Stimulated activated CD4-positive, alpha-beta T cell treated with anti-CD3 and anti-CD28 coated beads, TNF-alpha, amount 100 ng/mL, for 24 hours (primary cell): ENCODE data around the gene AZGP1.
"Not testable (repeated sequence)": the region's sequence is repeated elsewhere in the genome, so short reads cannot be mapped to it uniquely, and the experiment has no call there.

Source experiments
- DNase-seq, 3 experiments: peaks; one replicate each; pipeline ENCODE4 v3.0.0-alpha.2; 2020; ENCODE audit warnings: low read depth in 3 of 3

The AZGP1 gene

DNA sequence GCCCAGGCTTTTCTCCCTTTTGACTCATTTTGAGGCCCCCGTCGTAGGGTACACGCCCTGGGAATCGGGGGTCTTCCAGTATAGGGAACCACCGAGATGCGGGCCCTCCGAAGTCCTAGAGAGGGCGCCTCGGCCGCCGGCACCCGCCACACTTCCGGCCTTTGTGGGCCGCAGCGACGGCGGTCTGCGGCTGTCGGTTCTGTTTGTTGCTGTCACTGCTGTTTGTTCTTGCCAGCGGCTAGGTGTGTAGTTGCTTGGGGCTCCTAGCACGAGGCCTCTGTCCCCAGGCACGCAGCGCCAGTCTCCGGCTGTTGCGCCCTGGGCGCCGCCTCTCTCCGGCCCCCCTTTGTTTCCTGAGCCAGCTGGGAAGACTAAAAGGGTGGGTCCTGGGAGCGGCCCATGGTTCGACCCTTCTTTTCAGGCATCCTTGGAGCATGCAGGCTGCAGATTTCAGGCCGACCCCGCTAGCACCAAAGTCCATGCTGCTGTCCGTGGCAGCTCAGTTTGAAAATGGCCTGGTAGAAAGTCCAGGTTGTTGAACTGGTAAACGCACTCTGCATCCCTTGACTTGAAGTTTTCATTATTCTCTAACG lies 21.8 kb upstream of the AZGP1 start:
- DNase-seq: peak in 1 of 3 experiments; percentile 46

GRCh38 chr7:99996755-99997544 lies 21.1 kb upstream of the AZGP1 start:
- no peak for DNase-seq

DNA sequence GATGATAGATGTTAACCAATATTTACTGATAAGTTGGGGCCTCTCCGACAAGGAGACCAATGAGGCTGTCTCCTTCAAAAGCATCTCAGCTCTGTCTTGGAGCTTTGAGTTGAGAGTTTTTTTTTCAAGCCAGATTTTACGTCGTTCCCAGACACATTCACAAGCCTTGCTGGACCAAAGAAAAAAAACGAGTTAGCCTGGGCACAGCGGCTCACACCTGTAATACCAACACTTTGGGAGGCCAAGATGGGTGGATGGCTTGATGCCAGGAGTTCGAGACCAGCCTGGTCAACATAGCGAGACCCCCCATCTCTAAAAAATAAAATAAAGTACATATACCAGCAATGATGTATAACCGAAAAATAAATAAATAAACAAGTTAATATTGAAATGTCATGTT lies 19.0 kb upstream of the AZGP1 start:
- no peak for DNase-seq

DNA sequence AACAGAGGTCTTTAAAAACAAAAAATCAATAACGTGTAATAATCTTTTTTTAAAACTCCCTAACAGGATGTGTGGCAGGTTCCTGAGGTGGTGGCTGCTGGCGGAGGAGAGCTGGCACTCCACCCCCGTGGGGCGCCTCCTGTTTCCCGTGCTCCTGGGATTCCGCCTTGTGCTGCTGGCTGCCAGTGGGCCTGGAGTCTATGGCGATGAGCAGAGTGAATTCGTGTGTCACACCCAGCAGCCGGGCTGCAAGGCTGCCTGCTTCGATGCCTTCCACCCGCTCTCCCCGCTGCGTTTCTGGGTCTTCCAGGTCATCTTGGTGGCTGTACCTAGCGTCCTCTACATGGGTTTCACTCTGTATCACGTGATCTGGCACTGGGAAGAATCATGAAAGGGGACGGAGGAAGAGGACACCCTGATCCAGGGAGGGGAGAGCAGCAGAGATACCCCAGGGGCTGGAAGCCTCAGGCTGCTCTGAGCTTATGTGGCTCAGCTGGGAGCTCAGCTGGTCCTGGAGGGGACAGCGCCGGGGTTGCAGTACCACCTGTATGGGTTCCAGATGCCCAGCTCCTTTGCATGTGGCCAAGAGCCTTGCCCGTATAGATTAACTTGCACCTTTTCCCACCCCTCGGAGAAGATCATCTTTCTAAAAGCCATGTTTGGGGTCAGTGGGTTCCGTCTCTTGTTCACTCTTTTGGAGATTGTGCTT lies 16.7 kb upstream of the AZGP1 start:
- DNase-seq: no peak

- DNase-seq: not testable (repeated sequence)
These were observed 15.7 kb upstream of the AZGP1 start for GRCh38 chr7:99991543-99991942.

GRCh38 chr7:99990460-99990852 lies 14.6 kb upstream of the AZGP1 start:
- no peak for DNase-seq

GRCh38 chr7:99987846-99988245 lies 12.0 kb upstream of the AZGP1 start:
- no peak for DNase-seq

DNA sequence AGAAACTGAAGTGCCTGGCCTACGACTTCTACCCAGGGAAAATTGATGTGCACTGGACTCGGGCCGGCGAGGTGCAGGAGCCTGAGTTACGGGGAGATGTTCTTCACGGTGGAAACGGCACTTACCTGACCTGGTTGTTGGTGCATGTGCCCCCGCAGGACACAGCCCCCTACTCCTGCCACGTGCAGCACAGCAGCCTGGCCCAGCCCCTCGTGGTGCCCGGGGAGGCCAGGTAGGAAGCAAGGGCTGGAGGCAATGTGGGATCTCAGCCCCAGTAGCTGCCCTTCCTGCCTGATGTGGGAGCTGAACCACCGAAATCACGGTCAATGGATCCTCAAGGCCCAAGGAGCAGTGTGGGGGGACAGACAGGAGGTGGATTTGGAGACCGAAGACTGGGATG lies 11.5 kb upstream of the AZGP1 start:
- not testable (repeated sequence) for DNase-seq

GRCh38 chr7:99984593-99984992 lies 8.8 kb upstream of the AZGP1 start:
- DNase-seq: no peak

GRCh38 chr7:99981066-99981465 lies 5.2 kb upstream of the AZGP1 start:
- DNase-seq: not testable (repeated sequence)

GRCh38 chr7:99980448-99980872 lies 4.6 kb upstream of the AZGP1 start:
- not testable (repeated sequence) for DNase-seq

DNA sequence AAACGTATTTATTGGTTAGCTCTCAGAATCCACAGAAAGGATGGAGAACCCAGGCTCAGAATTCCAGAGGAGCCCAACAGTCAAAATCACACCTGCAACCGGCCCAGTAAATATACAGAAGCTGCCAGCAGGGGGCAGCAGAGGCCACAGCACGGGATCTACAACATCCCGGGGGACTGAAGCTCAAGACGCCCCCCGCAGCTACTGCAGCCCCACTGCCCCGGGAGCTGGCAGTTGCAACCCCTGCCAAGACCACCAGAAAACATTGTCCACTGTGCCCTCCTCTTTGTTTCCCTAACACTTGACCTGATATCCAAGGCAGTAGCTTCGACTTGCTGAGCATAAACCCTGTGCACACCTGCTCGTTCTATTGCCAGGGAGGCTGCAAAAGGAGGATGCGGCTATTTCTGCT lies 4.0 kb upstream of the AZGP1 start:
- peak; percentile 29 to 62 (median 32) for DNase-seq

GRCh38 chr7:99976626-99977025 lies 795 bp upstream of the AZGP1 start:
- no peak for DNase-seq

- DNase-seq: no peak
These were observed 1.1 kb downstream of the AZGP1 start for GRCh38 chr7:99974681-99975080.

- not testable (repeated sequence) for DNase-seq
These were observed 2.0 kb downstream of the AZGP1 start for GRCh38 chr7:99973817-99974216.

DNA sequence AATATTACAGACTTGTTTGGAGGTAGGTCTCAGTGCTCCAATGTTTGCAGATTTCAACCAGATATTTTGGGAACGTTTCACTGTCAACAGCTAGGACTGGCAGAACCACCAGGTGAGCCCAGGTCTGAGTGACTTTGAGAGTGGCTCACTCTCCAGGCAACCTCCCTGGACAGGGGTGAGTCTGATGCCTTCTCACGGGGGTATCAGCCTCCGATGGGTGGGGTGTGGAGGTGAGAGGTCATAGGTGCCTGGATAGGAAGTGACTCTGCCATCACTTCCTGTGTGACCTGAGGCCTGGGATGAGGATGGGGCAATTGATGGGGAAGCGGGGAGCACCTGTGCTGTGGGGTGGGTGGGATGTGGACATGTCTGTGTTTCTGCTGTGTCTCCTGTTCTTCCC lies 4.6 kb downstream of the AZGP1 start:
- no peak for DNase-seq

- not testable (repeated sequence) for DNase-seq
These were observed 6.0 kb downstream of the AZGP1 start for GRCh38 chr7:99969813-99970212.

DNA sequence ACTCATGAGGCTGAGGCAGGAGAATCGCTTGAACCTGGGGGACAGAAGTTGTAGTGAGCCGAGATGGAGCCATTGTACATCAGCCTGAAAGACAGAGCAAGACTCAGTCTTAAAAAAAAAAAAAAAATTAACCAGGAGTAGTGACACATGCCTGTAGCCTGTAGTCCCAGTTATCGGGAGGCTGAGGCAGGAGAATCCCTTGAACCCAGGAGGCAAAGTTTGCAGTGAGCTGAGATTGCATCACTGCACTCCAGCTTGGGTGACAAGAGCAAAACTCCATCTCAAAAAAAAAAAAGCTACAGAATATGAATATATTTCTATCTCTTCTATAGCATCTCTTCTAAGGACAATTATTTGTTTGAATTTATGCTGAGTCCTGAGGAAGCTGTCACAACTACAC lies 6.5 kb downstream of the AZGP1 start:
- no peak for DNase-seq

DNA sequence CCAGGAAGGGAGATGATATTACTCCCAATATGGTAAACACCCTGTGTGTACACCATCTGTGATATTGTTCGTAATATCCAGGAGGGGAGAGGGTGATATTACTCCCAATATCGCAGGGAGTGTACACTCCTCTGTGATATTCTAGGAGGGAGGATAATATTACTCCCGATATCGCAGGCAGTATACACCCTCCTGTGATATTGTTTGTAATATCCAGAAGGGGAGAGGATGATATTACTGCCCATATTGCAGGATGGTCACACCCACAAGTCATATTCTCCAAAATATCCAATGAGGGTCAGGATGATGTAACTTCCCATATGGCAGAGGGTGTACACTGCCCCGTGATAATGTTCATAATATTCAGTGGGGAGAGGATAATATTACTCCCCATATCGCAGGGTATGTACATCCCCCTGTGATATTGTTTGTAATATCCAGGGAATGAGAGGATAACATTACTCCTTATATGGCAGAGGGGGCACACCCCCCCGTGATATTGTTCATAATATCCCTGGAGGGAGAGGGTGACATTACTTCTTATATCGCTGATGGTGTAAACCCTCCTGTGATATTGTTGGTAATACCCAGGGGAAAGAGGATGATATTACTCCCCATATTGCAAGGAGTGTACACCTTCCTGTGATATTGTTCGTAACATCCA lies 17.1 kb downstream of the AZGP1 start:
- no peak for DNase-seq

DNA sequence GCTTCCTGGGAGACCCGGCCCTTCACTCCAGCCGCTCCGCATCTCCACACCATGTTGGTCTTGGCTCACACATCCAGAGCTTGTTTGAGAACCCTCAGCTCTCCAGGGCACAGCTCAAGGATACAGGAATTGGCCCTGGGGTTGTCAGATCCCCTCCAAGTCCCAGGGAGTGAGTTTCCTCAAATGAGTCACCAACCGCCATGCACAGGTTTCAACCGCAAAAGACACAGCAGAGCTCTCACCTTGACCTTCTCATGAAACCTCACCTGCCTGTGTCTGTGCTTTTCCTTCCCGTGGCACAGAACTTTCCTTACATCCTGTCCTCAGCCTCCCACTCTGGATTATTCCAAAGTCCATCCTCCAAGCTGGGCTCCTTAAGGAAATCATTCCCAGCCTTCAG lies 20.6 kb downstream of the AZGP1 start:
- DNase-seq: no peak

- not testable (repeated sequence) for DNase-seq
These were observed 21.2 kb downstream of the AZGP1 start for GRCh38 chr7:99954643-99955042.

DNA sequence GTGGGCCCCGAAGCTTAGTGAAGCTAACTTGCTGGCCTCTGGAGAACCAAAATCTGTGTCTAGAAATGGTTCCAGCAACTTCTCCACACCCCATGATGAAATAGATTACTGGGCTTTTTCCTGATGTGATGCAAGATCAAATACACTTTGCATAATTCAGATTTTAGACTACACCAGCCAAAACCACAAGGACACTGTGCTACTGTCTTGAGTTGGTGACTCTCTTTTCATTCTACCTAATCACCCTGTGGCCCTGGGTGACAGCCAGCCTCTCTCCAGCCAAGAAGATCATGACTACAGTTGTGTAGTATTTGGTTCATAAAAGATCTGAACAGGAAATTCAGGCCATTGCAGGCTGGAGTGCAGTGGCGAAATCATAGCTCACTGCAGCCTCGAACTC lies 22.2 kb downstream of the AZGP1 start:
- no peak for DNase-seq
